DND-41 (cell line): ENCODE results near the gene RASGRP2.

Source experiments
- ATAC-seq: fragments of 200-7000 bp; cut with Tn5 transposase; 3 replicates; pipeline ENCODE4 v1.9.1; 2021; ENCODE audit warnings: low read depth; ENCODE audit not compliant: insufficient read depth
- DNase-seq: peaks from one replicate; pipeline ENCODE4 v3.0.0-alpha.2; 2020
- H2AFZ ChIP-seq: 2 replicates; pipeline ENCODE4 v1.6.0; 2012; ENCODE audit warnings: low read depth, low read length
- H3K27ac ChIP-seq: 2 replicates; pipeline ENCODE4 v1.5.1; 2012; ENCODE audit warnings: low read length, inconsistent platforms
- H3K27me3 ChIP-seq: fragments of 200-600 bp; sonication (generic); 2 replicates; pipeline ENCODE4 v1.6.0; 2012; ENCODE audit warnings: low read length, mild to moderate bottlenecking, inconsistent platforms; ENCODE audit not compliant: insufficient read depth, poor library complexity
- H3K36me3 ChIP-seq: 2 replicates; pipeline ENCODE4 v1.5.1; 2012; ENCODE audit warnings: low read length, inconsistent platforms; ENCODE audit not compliant: insufficient read depth
- H3K4me1 ChIP-seq: 2 replicates; pipeline ENCODE4 v1.5.1; 2012; ENCODE audit warnings: mild to moderate bottlenecking, low read length; ENCODE audit not compliant: insufficient read depth
- H3K4me2 ChIP-seq: 2 replicates; pipeline ENCODE4 v1.6.0; 2012; ENCODE audit warnings: mild to moderate bottlenecking, moderate library complexity, low read length, inconsistent platforms; ENCODE audit not compliant: insufficient read depth
- H3K4me3 ChIP-seq, 2 experiments: fragments of 200-600 bp in 1 of 2; shearing (Covaris generic) in 1 of 2; 2 replicates each; pipeline ENCODE4 v1.5.1; 2012 to 2016; ENCODE audit warnings: inconsistent platforms in 2 of 2, low read length in 2 of 2, mild to moderate bottlenecking in 2 of 2, low read depth in 1 of 2, moderate library complexity in 1 of 2
- H3K79me2 ChIP-seq: 2 replicates; pipeline ENCODE4 v1.6.0; 2012; ENCODE audit warnings: low read length, inconsistent platforms; ENCODE audit not compliant: insufficient read depth
- H3K9ac ChIP-seq: 2 replicates; pipeline ENCODE4 v1.6.0; 2012; ENCODE audit warnings: low read depth, mild to moderate bottlenecking, inconsistent platforms, low read length, moderate library complexity
- H3K9me3 ChIP-seq: 2 replicates; pipeline ENCODE4 v1.5.1; 2012; ENCODE audit warnings: low read length, moderate library complexity, mild to moderate bottlenecking, inconsistent platforms; ENCODE audit not compliant: insufficient read depth, severe bottlenecking
- H4K20me1 ChIP-seq: 2 replicates; pipeline ENCODE4 v1.6.0; 2012; ENCODE audit warnings: low read length; ENCODE audit not compliant: insufficient read depth
- CTCF ChIP-seq: IDR thresholded peaks from 2 replicates; pipeline ENCODE4 v1.5.1; 2012; ENCODE audit warnings: borderline replicate concordance, low read length, moderate library complexity, mild to moderate bottlenecking; ENCODE audit not compliant: poor library complexity, severe bottlenecking; ENCODE audit errors: extremely low read depth
- EZH2 ChIP-seq: IDR thresholded peaks from 3 replicates; pipeline ENCODE4 v1.6.1; 2012; ENCODE audit warnings: borderline replicate concordance, low read depth, mild to moderate bottlenecking, moderate library complexity, low read length, inconsistent platforms; ENCODE audit not compliant: severe bottlenecking

The RASGRP2 gene

GRCh38 chr11:64772303-64773018 is 28.5 kb upstream of the RASGRP2 start:
- peaks cover 100% of the 10 kb centered on the region for H3K36me3 ChIP-seq
- no peak overlapping the region for H3K9ac ChIP-seq
- DNase-seq (no peak), ATAC-seq (no peak)
- H3K4me3 ChIP-seq, result no peak overlapping the region
- H3K4me2 ChIP-seq, result no peak overlapping the region
- no peaks in the 10 kb centered on the region for H3K9me3 ChIP-seq
- peaks cover 100% of the 10 kb centered on the region for H4K20me1 ChIP-seq
- H3K27me3 ChIP-seq, result no peaks in the 10 kb centered on the region
- no peak overlapping the region for H3K27ac ChIP-seq
- H2AFZ ChIP-seq, result no peak overlapping the region
- peaks cover 97% of the 10 kb centered on the region for H3K79me2 ChIP-seq
- no peak for TF ChIP-seq EZH2
- TF ChIP-seq CTCF, result no peak
- peaks cover 61% of the 10 kb centered on the region for H3K4me1 ChIP-seq

- TF ChIP-seq CTCF, result no peak
- TF ChIP-seq EZH2, result no peak
- peaks cover 97% of the 10 kb centered on the region for H3K79me2 ChIP-seq
- ATAC-seq, result no peak
- H3K4me2 ChIP-seq, result no peak overlapping the region
- H3K27ac ChIP-seq, result no peak overlapping the region
- no peak for DNase-seq
- H3K4me3 ChIP-seq, result no peak overlapping the region
- peaks cover 62% of the 10 kb centered on the region for H3K4me1 ChIP-seq
- no peaks in the 10 kb centered on the region for H3K9me3 ChIP-seq
- no peaks in the 10 kb centered on the region for H3K27me3 ChIP-seq
- no peak overlapping the region for H3K9ac ChIP-seq
- H3K36me3 ChIP-seq, result peaks cover 100% of the 10 kb centered on the region
- H4K20me1 ChIP-seq, result peaks cover 100% of the 10 kb centered on the region
- H2AFZ ChIP-seq, result no peak overlapping the region
Observed at GRCh38 chr11:64771861-64772260, 27.9 kb upstream of the RASGRP2 start.

- Histone ChIP-seq H3K27me3 (no peaks in the 10 kb centered on the region), H4K20me1 (peaks cover 98% of the 10 kb centered on the region), H3K4me3 (no peak overlapping the region), H3K36me3 (peaks cover 99% of the 10 kb centered on the region), H3K9ac (no peak overlapping the region), H3K27ac (no peak overlapping the region), H3K4me2 (no peak overlapping the region), H3K9me3 (no peaks in the 10 kb centered on the region), H2AFZ (no peak overlapping the region), H3K79me2 (peaks cover 90% of the 10 kb centered on the region), H3K4me1 (peaks cover 52% of the 10 kb centered on the region)
- no peak for DNase-seq
- TF ChIP-seq EZH2, result no peak
- no peak for TF ChIP-seq CTCF
- no peak for ATAC-seq
Observed at GRCh38 chr11:64770120-64770519, 26.2 kb upstream of the RASGRP2 start.

- DNase-seq, result no peak
Observed at GRCh38 chr11:64769283-64769682, 25.3 kb upstream of the RASGRP2 start.

More at GRCh38 chr11:64769283-64769682, 25.3 kb upstream of the RASGRP2 start:
- Histone ChIP-seq H3K27ac (no peak overlapping the region), H3K4me1 (peaks cover 53% of the 10 kb centered on the region), H3K9me3 (no peaks in the 10 kb centered on the region), H3K36me3 (peaks cover 99% of the 10 kb centered on the region), H4K20me1 (peaks cover 98% of the 10 kb centered on the region), H3K4me2 (no peak overlapping the region), H3K79me2 (peaks cover 88% of the 10 kb centered on the region), H3K27me3 (no peaks in the 10 kb centered on the region), H3K9ac (no peak overlapping the region), H2AFZ (no peak overlapping the region), H3K4me3 (no peak overlapping the region)
- no peak for ATAC-seq
- no peak for TF ChIP-seq CTCF
- TF ChIP-seq EZH2, result no peak
